NCI-H748 treated with DMSO at 0.1 percent for 48 hours (cell line): ENCODE measurements around the gene QRICH2.
"Not testable (repeated sequence)": the region's sequence is repeated elsewhere in the genome, so short reads cannot be mapped to it uniquely, and the experiment has no call there.

ENCODE experiments used
- DNase-seq: peaks from one replicate; lab custom pipeline; 2025; lab: John Stamatoyannopoulos, UW

Gene QRICH2, protein sequence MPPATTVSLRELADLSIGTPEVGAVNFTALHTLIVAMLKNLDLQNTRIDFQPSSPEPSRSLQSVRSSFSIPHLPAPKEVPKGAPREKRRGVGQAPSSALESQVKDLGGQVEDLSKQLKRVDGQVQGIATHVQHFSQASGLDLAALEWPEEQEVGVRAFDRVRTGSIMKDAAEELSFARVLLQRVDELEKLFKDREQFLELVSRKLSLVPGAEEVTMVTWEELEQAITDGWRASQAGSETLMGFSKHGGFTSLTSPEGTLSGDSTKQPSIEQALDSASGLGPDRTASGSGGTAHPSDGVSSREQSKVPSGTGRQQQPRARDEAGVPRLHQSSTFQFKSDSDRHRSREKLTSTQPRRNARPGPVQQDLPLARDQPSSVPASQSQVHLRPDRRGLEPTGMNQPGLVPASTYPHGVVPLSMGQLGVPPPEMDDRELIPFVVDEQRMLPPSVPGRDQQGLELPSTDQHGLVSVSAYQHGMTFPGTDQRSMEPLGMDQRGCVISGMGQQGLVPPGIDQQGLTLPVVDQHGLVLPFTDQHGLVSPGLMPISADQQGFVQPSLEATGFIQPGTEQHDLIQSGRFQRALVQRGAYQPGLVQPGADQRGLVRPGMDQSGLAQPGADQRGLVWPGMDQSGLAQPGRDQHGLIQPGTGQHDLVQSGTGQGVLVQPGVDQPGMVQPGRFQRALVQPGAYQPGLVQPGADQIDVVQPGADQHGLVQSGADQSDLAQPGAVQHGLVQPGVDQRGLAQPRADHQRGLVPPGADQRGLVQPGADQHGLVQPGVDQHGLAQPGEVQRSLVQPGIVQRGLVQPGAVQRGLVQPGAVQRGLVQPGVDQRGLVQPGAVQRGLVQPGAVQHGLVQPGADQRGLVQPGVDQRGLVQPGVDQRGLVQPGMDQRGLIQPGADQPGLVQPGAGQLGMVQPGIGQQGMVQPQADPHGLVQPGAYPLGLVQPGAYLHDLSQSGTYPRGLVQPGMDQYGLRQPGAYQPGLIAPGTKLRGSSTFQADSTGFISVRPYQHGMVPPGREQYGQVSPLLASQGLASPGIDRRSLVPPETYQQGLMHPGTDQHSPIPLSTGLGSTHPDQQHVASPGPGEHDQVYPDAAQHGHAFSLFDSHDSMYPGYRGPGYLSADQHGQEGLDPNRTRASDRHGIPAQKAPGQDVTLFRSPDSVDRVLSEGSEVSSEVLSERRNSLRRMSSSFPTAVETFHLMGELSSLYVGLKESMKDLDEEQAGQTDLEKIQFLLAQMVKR (N-terminal part only)

DNA sequence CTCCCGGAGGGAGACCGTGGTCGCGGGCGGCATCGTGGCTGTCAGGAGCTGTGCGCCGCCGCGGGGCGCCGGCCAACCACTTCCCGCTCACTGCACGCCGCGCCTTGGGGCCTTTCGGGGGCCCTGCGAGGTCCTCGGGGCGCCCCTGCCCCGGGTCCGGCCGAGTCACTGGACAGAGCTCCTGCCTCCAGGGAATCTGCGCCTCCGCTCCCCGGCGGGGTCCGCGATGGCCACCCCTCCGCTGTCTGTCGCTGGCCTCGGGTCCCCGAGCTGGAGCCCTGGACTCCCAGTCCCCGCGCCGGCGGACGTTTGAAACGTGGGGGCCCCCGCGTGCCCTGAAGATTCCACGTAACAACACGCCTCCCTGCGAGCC, at the start of gene QRICH2:
Gene QRICH2 (minus strand): TSS at position 311 of the 373 bp plus-strand sequence. CDS start 278 bp downstream, at position 33.
- DNase-seq, result no peak

GRCh38 chr17:76357597-76358158, 49.6 kb upstream of the QRICH2 start:
- no peak for DNase-seq

DNA sequence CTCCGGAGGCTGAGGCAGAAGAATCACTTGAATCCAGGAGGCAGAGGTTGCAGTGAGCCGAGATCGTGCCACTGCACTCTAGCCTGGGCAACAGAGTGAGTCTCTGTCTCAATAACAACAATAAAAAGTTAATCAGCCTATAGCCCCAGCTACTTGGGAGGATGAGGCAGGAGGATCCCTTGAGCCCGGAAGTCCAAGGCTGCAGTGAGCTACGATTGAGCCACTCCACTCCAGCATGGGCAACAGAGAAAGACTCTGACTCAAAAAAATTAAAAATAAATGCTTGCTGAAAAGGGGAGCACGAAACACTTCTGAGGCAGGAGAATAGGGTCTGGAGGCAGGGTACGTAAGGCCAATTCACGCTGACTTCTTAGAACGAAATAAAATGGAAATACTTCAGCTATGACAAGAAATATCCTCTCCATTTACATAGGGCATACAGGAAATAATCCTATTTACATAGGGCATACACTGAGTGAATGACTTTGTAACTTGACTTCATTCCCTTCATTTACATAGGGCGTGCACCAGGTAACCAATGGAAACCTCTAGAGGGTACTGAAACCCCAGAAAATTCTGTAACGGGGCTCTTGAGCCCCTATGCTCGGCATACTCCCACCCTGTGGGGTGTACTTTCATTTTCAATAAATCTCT, 48.9 kb upstream of the QRICH2 start:
- DNase-seq, result no peak

DNA sequence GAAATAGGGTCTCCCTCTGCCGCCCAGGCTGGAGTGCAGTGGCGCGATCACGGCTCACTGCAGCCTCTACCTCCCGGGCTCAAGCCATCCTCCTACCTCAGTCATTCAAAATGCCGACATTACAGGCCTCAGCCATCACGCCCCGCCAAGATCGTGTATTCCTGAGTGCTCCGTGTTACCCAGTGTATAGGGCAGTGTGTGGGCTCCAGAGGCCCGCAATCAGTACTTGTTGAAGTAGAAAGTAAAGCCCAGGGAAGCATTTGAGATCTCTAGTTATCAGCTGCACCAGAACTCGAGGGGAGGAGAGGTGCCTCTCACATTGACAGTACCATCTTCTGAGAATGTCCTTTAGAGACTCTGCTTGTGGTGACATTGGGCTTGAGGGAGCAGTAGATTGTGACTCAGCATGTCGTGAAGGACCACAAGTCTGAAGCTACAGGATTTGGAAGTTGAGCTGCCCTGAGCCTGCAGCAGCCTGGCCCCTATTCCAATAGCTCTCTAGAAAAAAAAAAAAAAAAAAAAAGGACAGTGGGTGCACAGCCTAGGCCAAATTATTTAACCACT, 46.8 kb upstream of the QRICH2 start:
- DNase-seq, result no peak

DNA sequence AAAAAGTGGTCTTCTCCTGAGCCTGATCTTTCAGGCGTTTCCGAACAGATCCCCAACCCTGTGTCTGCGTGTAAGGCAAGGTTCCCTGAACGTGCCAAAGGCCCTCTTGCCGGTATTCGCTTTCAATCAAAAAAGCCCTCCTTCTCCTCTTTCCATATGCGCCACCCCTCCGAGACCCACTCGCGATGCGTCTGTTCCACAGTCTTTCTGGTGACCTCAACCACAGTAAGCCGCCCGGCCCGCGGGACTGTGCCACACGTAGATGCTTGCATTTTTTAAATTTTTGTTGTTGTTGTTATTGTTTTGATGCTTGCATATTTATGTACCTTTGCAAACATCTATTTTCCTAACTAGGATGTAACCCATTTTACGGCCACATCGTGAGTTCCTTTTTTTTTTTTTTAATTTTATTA, 46.2 kb upstream of the QRICH2 start:
- no peak for DNase-seq

- peak; percentile 75 for DNase-seq
These were observed 45.7 kb upstream of the QRICH2 start, which contains the start of gene PRPSAP1 for GRCh38 chr17:76353599-76354316. TSS of gene PRPSAP1 (minus strand) at chr17:76353916. CDS start at chr17:76353703, 213 bp downstream.

- DNase-seq, result no peak
These were observed 45.0 kb upstream of the QRICH2 start for GRCh38 chr17:76353004-76353598.

- no peak for DNase-seq
These were observed 43.5 kb upstream of the QRICH2 start for GRCh38 chr17:76351526-76352071.

- DNase-seq, result no peak
These were observed 42.4 kb upstream of the QRICH2 start for GRCh38 chr17:76350463-76350862.

- not testable (repeated sequence) for DNase-seq
These were observed 38.9 kb upstream of the QRICH2 start for GRCh38 chr17:76346936-76347335.

- DNase-seq, result no peak
These were observed 37.4 kb upstream of the QRICH2 start for GRCh38 chr17:76345377-76345974.

DNA sequence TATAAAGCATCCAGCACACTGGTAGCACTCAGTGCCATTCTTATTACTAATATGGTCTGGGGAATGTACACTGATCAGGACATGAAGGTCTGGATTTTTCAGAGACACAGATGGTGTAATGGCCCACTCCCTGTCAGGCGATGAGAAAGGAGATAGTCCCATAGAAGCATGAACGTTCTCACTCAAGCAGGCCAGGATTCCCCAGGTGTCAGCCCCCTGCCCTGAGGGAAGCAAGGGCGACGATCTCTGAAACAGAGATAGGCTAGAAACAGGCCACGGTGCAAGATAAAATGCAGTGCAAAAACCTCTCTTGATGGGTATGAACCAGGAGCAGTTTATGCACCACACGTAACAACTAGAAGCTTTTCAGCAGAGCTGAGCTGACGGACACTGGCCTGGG, 35.0 kb upstream of the QRICH2 start:
- no peak for DNase-seq

- DNase-seq, result no peak
These were observed 33.2 kb upstream of the QRICH2 start for GRCh38 chr17:76341301-76341700.

- DNase-seq, result no peak
These were observed 29.3 kb upstream of the QRICH2 start for GRCh38 chr17:76337413-76337777.

GRCh38 chr17:76336756-76337412, 28.8 kb upstream of the QRICH2 start:
- no peak for DNase-seq

GRCh38 chr17:76335716-76336381, 27.8 kb upstream of the QRICH2 start:
- no peak for DNase-seq

GRCh38 chr17:76333673-76334505, 25.8 kb upstream of the QRICH2 start:
- DNase-seq, result no peak
